Activated CD8-positive, alpha-beta memory T cell treated with anti-CD3 and anti-CD28 coated beads, Interleukin-2, amount 50 U/mL, for 4 hours (primary cell): Measurements from ENCODE around the gene PRORP.
"Not testable (repeated sequence)": the region's sequence is repeated elsewhere in the genome, so short reads cannot be mapped to it uniquely, and the experiment has no call there.

Source experiments
- DNase-seq: peaks from one replicate; pipeline ENCODE4 v3.0.0-alpha.2; 2020

The PRORP gene

GRCh38 chr14:35121887-35122695 lies at the start of gene PRORP, which contains the start of gene PPP2R3C:
Gene PRORP (plus strand): TSS chr14:35122552. CDS start chr14:35123246, 694 bp downstream.
Gene PPP2R3C (minus strand): TSS chr14:35121990. CDS start chr14:35121959, 31 bp downstream.
- peak; percentile 83 for DNase-seq

GRCh38 chr14:35073486-35073885 lies 48.9 kb upstream of the PRORP start:
- no peak for DNase-seq

- DNase-seq = no peak
These were observed 44.3 kb upstream of the PRORP start for GRCh38 chr14:35078082-35078481.

GRCh38 chr14:35079742-35080141 lies 42.6 kb upstream of the PRORP start:
- DNase-seq = no peak

GRCh38 chr14:35083530-35084150 lies 38.7 kb upstream of the PRORP start:
- DNase-seq = no peak

- DNase-seq = no peak
These were observed 36.9 kb upstream of the PRORP start for GRCh38 chr14:35085441-35085840.

GRCh38 chr14:35088514-35088913 lies 33.8 kb upstream of the PRORP start:
- DNase-seq = no peak

- DNase-seq = not testable (repeated sequence)
These were observed 27.7 kb upstream of the PRORP start for GRCh38 chr14:35094645-35095044.

- no peak for DNase-seq
These were observed 14.5 kb upstream of the PRORP start for GRCh38 chr14:35107866-35108265.

GRCh38 chr14:35112641-35113040 lies 9.7 kb upstream of the PRORP start:
- DNase-seq = no peak

GRCh38 chr14:35113308-35113950 lies 8.9 kb upstream of the PRORP start:
- DNase-seq = no peak

- DNase-seq = no peak
These were observed 8.3 kb upstream of the PRORP start for GRCh38 chr14:35114036-35114435.

- no peak for DNase-seq
These were observed 6.1 kb upstream of the PRORP start for GRCh38 chr14:35116242-35116641.

- no peak for DNase-seq
These were observed 5.2 kb upstream of the PRORP start for GRCh38 chr14:35117112-35117511.

GRCh38 chr14:35121026-35121886 lies 1.1 kb upstream of the PRORP start:
- DNase-seq = no peak

- DNase-seq = no peak
These were observed 490 bp downstream of the PRORP start for GRCh38 chr14:35122696-35123387.

GRCh38 chr14:35123388-35123703 lies 994 bp downstream of the PRORP start:
- DNase-seq = no peak

- no peak for DNase-seq
These were observed 1.8 kb downstream of the PRORP start for GRCh38 chr14:35124127-35124526.

GRCh38 chr14:35133542-35134328 lies 11.4 kb downstream of the PRORP start:
- no peak for DNase-seq

GRCh38 chr14:35134329-35135123 lies 12.2 kb downstream of the PRORP start:
- DNase-seq = no peak

GRCh38 chr14:35138585-35138984 lies 16.2 kb downstream of the PRORP start:
- DNase-seq = no peak
